T follicular helper cell (primary cell): Measurements from ENCODE around the gene POU6F2.
"Not testable (repeated sequence)": the region's sequence is repeated elsewhere in the genome, so short reads cannot be mapped to it uniquely, and the experiment has no call there.

Source experiments
- DNase-seq: peaks from one replicate; pipeline ENCODE4 v3.0.0-alpha.2; 2020; ENCODE audit warnings: low read depth

POU6F2 gene

DNA sequence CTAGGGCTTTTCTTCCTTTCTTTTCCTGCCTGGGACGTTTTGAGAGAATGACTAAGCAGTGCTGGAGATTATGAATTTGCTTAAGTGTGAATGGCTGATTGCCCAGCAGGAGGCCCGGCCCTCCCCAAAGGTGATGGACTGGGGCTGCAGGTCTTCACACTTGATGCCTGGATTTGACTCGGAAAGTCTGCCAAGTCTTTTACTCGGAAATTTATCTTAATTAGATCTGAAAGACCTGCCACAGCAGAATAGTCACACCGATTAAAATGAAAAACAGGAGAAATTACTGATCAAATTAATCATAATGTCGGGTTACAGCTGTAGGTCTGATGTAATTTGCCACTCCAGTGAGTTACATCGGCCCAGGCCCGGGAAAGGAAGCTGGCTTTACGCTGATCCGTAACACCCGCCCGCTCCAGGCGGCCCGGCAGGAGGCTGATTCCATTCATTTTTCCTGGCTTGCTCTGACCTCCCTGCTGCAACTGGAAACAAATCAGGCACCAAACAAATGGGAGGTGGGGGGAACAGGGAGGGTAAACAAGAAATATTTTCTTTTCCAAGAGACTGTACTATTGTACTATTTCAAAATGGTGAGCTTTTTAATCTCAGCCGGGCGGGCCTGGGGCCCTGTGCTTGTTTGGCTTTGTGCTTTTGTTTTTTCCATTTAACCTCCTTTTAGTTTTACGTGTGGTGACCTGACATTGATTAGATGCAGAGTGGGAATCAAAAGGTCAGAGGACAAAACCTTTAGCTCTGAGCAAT, 376.1 kb downstream of the POU6F2 start:
- no peak for DNase-seq

DNA sequence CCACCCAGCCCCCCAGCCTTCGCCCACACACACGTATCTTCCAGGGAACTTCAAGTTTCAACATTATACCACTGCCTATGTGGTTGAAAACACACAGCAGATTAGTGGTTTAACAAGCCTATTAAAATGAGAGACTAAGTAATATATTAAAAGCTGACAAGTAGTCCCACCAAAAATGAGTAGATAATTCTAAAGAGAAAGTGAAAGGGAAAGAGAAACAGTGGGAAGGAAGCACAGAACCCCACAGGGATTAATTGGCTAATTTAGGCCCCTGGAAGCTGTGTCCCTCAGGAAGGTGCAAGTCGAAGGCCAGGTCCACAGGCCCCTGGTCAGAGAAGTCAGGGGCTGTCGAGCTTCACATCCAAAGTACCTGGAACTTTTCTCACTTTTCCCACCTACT, 378.0 kb downstream of the POU6F2 start:
- no peak for DNase-seq

DNA sequence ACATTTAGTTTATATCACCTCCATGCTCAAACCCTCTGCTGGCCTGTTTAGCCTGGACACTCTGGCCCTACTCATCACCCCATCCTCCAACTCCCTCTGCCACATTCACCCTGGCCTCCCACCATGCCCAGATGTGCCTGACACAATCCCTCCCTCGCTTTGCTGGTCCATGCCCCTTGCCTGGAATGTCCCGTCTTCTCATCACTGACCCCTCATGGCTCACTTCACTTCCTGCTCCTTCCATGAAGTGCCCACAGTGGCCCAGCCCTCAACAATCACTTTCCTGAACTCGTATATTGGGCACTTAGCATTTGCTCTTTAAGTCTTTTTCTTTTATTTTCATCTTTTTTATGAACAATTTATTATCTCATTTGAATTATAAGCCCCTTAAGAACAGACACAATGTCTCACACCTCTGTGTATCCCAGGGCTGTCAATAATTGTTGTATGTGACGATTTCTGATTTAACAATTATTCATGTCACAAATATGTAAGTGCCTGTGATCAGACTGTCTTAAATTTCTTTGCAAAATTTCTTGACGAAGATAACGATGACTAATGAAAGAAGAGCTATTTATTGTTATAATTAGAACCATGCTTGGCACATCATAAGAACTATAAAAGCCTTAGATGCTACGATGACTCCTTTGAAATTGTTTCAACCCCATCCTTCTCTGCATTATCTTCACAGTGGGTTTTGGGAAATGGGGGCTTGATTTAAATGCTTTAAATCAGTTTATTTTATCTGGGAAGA, 378.6 kb downstream of the POU6F2 start:
- no peak for DNase-seq

DNA sequence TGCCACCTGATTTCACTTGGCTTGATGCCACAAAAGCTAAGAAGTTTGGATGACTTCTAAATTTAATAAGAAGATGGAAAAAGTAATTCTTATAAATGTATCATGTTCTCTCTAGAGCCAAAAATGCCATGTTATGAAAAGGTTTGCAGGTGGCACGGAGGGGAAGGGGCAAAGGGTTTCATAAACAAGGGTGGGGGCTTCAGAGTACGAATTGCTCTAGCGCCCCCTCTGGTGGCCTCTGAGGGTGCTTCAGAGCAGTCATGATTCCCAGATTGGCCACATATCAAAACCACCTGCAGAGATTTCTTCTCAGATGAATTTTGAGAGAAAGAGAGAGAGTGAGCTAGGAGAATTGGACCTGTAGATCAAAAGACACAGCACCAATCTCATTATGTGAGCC, 379.9 kb downstream of the POU6F2 start:
- no peak for DNase-seq

DNA sequence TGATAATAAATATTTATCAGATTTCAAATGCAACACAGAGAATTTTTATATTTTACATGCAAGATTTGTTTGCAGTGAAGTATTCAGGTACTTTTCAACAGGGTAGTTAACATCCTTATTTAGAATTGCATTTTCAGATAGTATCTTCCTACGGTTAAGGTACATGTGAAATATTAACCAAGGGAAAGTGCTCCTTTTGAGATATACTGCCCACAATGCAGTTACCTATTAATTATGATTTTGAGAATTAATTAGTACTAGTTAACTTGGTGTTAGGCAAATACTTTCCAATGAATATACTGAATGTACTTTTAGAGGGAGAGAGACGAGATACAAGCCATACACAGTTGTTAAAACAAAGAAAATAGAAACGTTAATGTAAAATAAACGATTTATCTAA, 382.3 kb downstream of the POU6F2 start:
- no peak for DNase-seq

DNA sequence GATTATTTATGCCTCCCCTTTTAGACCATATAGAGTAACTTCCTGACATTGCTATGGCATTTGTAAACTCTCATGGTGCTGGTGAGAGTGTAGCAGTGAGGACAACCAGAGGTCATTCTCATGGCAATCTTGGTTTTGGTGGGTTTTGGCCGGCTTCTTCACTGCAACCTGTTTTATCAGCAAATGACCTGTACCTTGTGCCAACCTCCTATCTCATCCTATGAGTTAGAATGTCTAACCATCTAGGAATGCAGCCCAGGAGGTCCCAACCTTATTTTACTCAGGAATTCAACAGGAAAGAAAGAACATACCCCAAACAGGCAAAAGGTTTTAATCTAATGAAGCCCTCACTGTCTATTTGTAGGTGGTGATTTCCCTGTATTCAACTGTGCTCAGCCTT, 383.1 kb downstream of the POU6F2 start:
- no peak for DNase-seq

DNA sequence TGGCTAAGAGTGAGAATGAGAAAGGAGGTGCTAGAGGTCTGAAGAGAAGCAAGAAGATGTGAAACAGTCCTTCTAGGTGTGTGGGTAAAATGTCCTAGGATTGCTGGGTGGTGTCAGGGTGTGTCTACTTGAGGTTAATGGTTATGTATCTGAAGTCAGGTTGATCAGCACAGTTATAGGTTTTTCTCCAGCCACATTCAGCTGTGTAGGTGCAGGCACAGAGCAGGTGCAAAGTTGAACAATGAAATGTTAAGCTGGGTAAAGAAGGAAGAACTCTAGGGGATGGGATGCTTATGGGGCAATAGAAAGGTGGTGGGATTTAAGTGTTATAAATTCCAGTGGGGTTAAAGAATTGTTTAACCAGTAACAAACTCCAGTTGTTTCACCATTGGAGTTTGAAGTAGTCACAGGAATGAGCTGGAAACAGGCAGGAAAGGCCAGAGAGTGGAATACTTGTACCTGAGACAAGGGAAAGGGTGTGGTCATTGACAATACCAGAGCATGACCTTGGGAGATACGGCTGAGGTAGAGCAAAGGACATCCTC, 388.1 kb downstream of the POU6F2 start:
- no peak for DNase-seq

DNA sequence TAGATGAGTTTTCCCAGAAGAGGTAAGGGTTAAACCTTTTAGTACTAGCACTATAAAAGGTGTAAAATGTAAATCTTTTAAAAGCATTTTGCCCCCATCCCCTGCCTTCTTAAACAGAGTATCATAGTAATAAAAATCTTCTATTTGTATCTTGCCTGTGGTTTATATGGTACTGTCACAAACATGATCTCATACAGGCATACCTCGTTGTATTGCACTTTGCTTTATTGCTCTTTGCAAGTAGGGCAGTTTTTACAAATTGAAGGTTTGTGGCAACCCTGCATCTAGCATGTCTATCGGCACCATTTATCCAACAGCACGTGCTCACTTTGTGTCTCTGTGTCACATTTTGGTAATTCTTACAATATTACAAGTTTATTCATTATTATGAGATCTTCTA, 389.7 kb downstream of the POU6F2 start:
- DNase-seq: no peak

DNA sequence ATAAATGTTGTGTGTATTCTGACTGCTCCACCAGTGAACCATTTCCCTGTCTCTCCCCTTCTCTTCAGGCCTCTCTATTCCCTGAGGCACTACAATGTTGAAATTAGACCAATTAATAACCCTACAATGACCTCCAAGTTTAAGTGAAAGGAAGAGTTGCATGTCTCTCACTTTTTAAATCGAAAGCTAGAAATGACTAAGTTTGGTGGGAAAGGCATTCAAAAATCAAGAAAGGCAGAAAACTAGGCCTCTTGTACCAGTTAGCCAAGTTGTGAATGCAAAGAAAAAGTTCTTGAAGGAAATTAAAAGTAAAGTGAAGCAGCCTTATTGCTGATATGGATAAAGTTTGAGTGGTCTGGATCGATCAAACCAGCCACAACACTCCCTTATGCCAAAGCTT, 390.2 kb downstream of the POU6F2 start:
- no peak for DNase-seq

DNA sequence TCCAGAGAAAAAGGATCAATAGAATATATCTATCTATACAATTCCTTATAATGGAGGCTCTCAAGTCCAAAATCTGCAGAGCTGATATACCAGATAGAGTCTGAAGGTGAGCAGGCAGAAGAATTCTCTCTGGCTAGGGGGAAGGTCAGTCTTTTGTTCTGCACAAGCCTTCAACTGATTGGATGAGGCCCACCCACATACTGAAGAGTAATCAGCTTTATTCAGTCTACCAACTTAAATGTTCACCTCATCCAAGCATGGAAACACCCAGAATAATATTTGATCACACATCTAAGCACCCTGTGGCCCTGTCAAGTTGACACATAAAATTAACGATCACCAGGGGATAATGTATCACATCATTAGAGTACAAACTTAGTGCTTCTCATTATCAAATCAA, 394.7 kb downstream of the POU6F2 start:
- no peak for DNase-seq

DNA sequence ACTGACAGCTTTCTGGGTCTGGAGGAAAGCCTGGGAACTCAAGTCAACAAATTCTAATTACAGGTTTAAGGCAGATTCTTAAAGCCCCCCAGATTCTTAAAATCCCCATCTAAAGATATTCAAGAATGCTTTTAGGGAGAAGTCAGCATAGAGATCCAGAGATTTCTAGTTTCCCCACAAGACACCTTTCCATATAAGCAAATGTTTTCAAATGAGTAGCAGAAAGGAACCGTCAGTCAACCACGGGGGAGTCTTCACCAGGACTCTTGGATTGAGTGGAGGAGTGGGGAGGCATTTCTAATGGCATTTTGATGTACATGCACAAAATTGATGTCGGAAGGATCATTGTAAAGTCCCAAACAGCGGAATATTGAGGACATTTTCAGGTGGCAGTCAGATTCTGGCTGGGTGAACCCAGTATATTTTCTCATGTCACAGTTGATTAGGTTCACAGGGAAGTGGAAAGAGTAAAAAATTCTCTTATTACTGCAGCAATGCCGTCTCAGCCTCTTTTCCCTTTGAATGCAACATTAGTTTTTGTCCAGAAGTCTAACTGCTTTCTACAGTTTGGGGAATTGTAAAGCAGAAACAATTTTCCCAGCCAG, 396.8 kb downstream of the POU6F2 start:
- no peak for DNase-seq

DNA sequence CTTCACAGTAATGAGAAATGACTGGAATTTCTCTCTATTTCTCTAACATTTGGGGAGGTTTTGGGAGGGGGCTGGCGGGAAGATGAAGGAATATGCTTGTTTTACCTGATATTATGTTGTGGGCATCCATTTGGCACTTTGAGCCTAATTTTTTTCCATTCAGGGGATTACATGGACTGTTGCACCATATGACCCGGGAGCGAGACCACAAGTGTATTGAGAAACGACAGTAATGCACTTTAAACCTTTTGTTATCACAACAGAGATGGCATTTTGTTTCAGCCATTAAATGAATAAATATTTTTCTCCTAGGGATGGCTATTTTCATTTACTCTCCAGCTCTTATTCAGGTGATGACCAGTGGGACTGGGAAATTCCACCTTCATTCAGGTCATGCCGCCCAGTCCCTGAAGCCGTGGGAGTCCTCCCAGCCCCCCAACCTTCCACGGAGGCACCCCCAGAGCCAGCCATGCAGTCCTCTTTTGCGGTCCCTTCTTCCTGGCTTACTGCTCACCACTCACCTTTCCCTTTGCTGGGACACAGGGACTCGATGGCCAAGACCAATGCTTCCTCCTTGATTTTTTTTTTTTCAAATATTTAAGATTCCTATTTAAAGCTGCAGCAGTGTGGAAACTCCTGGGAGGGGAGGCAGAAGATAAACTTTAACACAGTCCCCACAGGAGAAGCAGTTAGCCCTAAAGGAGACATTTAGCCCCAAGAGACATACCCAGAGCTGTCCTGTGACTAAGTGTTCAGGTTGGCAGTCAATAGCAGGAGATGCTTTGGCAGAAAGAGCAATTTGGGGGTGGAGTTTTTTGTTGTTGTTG, 397.6 kb downstream of the POU6F2 start:
- DNase-seq: no peak

DNA sequence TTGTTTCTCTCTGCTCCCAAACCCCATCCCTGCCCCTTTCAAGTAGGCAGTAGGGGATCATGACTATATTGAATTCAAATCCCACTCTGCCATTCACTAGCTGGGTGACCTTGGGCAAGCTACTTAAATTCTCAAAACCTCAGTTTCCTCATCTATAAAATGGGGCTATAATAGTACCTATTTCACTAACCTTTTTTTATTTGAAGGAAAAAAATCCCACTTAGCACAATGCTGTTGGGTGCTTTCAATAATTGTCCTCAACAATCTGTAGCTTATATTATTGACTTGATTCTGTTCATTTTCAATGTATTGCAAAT, 398.1 kb downstream of the POU6F2 start:
- DNase-seq: no peak

DNA sequence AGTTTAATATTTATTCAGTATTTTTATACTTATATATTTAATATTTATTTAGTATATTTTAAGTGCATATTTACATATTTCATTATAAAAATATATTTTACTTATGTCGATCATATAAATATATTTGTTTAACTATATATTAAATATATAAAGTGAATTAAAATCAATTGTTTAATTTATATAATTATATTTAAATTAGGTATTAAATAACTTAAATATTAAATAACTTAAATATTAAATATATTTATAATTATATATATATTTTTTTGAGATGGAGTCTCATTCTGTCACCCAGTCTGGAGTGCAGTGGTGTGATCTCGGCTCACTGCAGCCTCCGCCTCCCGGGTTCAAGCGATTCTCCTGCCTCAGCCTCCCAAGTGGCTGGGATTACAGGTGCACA, 399.2 kb downstream of the POU6F2 start:
- DNase-seq: not testable (repeated sequence)

DNA sequence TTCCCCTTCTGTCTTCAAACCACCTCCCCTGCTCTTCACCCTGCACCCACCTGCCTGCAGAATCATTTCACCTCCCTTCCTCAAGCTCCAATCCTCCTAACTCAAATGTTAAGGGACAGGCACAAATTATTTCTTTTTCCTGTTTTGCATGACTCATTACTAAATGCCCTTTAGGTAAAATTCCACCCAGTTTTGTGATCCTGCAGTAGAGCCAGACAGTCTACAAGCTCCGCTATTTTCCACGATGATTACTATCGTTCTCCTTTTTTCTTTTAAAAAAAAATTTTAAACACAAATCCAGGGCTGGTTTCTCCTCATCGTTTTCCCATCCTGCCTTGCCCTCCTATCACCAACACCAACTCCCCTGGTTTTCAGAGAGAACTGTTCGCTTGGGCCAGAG, 401.7 kb downstream of the POU6F2 start:
- DNase-seq: no peak

DNA sequence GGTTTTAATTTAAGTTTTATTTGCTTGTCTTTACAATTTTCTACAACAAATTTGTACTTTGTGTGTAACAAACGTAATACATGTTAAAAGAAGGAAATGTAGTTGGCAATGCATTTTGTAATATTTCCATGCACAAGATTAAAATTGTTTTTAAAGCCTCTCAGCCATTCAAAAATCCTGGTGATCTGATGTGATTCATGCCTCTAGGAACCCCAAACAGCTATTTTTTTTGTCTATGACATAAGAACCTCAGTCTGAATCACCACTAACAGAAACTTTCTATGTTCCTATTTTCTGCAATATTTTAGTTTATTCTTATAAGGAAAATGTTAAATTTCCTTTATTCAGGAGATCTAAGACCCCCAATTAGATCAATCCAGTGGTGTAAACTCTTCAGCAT, 405.4 kb downstream of the POU6F2 start:
- no peak for DNase-seq

DNA sequence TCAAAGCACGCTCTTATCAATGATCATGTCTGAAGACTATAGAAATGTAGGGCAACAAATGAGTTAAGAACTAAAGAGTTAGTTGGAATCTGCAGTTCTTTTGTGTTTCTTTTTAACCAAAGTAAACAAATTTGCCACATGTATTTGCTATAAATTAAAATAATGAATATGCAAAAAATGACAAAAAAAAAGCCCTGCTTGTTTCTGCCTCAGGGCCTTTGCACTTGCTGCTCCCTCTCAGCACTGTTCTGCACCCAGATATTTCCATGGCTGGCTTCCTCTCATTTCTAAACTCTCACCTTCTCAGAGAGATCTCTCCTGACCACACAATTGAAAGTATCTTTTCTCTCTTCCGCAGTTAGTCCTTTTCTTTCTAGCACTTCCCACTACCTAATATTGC, 406.7 kb downstream of the POU6F2 start:
- DNase-seq: no peak

DNA sequence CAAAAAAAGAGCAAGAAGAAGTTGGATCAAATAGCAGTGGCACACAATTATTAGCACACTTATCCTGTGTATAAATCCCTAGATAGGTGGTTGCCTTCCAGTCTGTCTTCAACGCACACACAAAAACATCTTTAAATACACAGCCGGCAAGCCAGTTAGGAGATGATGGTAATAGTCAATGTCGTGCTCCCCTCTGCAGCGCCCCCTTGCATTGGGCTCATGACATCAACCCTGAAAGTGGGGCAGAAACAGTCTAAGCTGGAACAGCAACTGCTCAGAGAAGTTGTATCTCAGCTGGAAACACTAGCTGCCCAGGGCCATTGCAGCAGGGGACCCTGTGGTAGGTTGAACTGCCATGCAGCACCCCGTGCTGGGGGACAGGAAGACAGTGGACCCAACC, 409.0 kb downstream of the POU6F2 start:
- DNase-seq: no peak

DNA sequence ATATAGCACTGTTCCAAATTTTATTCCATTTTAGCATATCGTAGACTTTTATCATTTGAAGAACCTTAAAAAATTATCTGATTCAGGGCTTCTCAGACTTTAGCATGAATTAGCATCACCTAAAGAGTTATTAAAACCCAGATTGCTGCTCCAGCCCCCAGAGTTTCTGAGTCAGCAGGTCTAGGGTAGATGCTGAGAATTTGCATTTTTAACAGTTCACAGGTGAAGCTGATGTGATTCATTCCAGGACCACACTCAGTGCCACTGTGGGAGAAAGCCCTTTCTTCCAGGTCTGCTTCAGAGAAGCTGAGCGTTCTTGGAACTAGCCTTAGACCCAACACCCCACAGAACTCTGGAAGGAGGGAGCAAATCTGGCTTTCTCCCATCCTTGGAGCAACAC, 414.4 kb downstream of the POU6F2 start:
- no peak for DNase-seq

DNA sequence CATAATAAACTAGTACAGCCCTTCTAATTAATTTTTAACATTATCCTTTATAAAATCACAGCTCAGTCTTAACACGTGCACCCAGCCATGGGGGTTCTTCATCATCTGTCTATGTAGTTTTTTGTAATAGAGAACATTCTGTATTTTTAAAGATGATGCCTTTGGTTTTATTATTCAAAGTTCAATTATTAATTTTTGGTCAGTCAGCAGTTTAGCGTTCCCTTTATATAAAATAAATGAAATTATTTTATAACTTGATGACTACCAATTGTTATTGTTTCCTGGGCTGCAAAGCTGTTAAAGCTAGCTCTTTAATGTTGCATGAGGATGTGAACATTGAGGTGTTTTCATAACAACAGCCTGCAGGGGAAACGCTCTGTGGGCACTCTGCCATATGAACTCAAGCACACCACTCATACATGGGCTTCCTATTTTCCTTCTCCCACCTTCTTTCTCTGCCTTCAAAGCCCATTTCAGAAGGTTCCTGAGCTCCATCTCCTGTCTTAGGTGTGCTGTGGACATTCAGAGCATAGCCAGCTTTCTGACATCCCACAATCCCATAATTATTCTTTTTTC, 416.5 kb downstream of the POU6F2 start:
- DNase-seq: no peak

DNA sequence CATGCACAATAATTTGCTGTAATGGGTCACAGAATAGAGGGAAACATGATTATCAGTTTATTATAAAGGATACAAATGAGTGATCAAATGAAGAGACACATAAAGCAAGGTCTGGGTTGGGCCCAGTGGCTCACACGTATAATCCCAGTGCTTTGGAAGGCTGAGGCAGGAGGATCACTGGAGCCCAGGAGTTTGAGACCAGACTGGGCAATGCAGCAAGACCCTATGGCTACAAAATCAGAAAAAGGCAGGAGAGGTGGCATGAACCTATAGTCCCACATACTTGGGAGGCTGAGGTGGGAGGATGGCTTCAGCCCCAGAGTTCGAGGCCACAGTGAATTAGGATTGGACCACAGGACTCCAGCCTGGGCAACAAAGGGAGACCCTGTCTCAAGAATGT, 421.7 kb downstream of the POU6F2 start:
- DNase-seq: no peak

DNA sequence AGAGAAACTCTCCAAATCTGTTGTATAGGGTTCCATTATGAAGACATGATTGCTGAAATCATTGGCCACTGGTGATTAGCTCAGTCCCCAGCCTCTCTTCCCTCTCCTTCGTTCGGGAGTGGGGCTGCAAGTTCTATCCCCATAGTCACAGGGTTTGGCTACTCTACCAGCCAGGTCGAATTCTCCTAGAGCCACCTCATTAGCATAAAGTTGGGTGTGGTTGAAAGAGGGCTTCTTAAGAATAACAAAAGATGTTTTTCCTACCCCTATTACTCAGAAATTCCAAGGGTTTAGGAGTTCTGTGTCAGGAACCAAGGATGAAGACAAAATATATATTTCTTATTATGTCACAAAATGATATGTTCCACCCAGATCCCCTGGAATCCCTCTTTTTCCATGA, 422.3 kb downstream of the POU6F2 start:
- DNase-seq: no peak
